ENCODE data around the gene C2CD4C.
"Not testable (repeated sequence)": the region's sequence is repeated elsewhere in the genome, so short reads cannot be mapped to it uniquely, and the experiment has no call there.

The C2CD4C gene

GRCh38 chr19:412356-413355 is 3.7 kb upstream of the C2CD4C start:
- no peak for DNase-seq

GRCh38 chr19:411723-412355 is 2.9 kb upstream of the C2CD4C start:
- no peak for DNase-seq

DNA sequence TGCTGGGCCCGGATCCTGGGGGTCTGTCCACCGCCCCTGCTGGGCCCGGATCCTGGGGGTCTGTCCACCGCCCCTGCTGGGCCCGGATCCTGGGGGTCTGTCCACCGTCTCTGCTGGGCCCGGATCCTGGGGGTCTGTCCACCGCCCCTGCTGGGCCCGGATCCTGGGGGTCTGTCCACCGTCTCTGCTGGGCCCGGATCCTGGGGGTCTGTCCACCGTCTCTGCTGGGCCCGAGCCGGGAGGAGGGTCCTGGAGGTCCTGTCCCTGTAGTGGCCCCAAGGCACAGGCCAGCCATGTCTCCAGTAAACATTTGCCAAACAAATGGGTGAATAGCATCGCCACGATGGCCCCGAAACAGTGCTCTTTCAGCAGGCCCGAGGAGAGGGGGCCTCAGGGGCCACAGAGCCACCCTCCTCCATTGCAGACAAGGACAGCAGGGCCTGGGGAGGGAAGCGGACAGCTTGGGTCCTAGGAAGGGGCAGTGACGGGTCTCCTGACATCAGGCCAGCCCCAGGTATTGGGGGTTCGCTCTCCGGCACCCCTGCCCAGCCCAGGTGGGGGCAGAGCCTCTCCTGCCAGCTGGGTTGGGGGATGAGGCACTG is 2.3 kb upstream of the C2CD4C start:
- DNase-seq = not testable (repeated sequence)

DNA sequence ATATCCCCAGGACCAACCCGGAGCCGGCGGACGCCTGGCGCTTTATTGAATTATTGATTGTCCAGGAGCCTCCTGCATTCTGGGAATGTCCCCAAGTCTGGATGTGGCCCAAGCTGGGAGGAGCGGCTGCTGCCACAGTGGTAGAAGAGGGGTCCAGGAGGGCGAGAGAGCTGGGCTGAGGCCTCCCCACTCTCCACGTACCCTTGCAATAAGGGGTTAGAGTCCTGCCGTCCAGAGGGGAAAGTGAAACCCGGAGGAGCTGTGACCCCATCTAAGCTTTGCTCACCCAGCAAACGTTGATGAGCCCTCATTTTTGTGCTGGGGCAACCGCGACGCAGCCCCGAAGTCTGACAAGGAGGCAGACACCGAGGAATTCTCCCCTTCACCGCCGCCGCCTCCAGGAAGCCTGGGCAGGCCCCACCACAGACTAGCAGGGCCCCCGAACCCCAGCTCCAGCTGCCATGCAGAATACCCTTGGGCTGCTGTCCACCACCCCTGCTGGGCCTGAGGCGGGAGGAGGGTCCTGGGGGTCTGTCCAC is 1.4 kb upstream of the C2CD4C start:
- DNase-seq = no peak

- DNase-seq = no peak
Measured at GRCh38 chr19:409516-410242, 732 bp upstream of the C2CD4C start.

DNA sequence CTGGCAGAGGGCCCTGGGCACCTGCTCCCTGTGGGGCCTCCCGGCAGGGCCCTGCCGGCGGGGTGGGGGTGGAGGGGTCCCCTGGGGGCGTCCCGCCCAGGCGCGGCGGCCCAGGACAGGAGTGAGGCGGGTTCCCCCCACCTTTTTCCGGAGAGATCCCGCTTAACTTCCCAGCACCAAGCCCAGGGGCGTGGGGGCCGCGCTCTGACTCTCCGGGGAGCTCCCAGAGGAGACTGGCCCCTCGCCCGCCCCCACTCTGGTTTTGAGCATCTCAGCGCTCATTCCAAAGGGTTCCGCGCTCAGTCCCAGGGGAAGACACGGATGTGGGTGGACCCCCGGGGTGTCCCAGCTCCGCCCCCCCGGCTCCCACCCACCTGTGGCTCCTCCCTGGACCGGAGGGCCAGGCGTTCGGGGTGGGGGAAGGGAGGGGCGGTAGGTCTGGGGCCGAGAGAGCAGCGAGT is 476 bp downstream of the C2CD4C start:
- no peak for DNase-seq

- no peak for DNase-seq
Measured at GRCh38 chr19:407511-408440, 1.2 kb downstream of the C2CD4C start.

DNA sequence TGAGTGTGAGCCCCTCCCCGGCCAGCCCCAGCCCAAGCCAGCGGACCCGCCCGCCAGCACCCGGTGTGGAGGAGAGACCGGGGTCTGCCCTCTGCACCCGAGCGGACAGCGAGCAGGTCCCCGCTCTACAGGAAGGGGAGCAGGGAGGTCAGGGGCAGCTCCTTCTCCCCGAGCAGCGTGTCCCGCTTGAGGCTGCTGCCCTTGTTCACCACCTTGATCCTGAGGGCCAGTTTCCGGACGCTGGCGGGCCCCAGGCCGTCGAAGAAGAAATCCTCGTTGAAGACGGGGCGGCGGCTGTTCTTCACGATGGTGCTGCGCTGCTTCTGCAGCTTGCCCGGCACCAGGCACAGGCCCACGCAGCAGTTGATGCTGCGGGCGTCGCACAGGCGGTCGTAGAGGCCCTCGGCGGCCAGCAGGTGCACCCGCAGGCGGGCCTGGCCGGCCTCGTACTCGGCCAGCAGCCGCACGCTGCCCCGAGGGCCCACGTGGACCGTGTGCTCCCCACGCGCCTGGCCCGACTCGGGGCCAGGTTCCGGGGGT is 1.9 kb downstream of the C2CD4C start:
- no peak for DNase-seq

DNA sequence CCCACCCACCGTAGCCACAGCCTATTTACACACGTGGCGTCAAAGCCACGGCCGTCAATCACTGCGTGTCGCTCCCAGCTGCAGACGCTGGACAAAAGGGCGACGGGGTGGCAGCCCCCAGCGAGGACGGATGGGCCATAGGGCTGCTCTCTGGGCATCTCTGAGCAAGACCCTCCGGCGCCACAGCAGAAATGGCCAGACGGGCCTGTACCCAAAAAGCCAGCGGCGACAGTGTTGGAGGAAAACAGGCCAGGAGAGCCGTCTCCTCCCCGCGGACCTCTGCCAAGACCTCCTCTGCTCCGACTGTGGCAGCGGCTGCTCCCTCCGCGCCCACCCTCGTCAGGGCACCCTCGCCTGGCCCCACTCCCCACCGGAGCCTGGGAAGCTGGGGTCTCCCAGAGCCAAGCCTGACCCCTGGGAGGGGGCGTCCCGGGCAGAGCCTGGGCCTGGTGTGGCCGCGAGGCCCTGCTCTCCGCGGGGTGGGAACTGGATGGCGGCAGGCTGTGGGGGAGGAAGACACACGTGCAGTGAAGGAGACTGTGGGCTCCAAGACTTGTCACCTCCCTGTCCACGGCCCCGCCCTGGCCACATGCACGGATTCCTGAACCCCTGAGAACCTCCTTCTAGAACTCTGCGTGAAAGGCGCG is 2.7 kb downstream of the C2CD4C start:
- DNase-seq = no peak

DNA sequence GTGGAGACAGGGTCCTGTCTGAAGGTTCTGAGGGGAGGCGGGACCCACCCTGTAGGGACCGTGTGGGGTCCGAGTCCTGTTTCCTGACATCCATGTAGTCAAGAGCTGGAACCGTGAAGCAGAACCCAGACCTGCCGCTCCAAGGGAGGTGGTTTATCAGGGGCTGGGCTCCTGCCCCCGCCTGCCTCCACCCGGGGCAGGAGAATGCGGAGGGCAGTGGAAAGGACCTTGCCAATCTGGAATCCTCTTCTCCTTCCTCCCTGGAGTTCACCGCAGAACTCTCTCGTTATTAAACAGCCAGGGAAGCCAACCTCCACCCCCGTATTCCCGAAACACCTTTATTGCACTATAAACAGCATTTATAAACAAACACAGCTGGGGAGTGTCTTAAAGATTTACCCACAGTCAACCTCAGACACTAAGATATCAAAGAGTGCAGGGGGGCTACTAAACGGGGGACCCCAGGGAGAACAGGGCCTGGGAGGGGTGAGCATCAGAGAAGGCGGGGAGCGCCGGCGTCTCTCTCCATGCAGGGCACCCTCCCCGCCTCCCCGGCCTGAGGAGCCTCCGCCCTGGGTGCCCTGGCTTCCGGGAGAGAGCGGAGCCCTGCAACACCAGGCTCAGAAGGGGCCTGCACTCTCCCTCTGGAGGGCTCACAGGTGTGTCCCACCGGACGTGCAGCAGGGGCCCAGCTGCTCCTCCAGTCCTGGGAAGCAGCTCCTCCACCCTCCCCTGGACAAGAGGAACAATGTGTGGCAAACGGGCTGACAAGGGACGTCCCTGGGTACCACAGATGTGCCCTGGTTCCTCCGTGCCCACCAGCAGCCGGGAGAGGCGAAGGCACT is 3.6 kb downstream of the C2CD4C start:
- no peak for DNase-seq

GRCh38 chr19:403221-404027 is 5.5 kb downstream of the C2CD4C start:
- no peak for DNase-seq

- no peak for DNase-seq
Measured at GRCh38 chr19:402786-403185, 6.2 kb downstream of the C2CD4C start.

GRCh38 chr19:401866-402511 is 7.0 kb downstream of the C2CD4C start:
- DNase-seq = no peak

DNA sequence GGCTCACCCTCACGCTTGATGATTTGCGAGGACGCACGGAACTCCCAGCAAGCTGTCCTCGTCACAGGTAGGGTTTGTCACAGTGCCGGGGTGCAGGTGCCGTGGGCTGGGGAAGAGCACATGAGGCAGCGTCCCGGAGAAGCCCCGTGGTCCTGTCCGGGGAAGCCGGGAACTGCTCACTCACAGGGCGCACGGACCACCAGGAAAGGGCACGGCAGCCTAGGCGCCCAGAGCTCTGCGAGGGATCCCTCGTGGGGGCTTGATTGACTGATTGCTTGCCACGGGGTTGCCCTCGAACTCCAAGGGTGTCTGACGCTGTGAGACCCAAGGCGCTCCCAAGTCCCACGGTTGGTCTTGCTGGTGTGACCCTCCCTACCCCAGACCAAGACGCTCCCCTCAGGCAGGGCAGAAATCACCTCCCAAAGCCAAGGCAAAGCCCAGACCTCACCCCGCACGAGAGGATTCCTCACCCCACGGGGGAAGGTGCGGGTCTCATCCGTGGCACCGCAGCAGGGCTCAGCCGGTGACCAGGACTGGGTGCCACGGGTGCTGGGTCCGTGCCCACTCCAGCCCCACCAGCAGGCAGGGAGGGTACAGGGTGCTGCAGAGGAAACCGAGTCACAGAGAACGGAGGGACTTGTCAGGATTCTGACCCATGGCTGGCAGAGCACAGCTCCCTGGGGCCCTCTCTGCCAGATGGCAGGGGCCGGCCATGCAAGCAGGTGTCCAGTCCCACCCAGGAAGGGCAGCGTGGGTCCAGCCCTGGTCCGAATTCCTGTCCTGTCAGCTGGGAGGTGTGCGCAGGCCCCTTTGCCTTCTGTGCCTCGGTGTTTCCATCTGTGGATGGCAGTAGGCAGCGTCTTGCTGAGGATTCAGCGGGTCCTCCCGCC is 7.7 kb downstream of the C2CD4C start:
- no peak for DNase-seq

DNA sequence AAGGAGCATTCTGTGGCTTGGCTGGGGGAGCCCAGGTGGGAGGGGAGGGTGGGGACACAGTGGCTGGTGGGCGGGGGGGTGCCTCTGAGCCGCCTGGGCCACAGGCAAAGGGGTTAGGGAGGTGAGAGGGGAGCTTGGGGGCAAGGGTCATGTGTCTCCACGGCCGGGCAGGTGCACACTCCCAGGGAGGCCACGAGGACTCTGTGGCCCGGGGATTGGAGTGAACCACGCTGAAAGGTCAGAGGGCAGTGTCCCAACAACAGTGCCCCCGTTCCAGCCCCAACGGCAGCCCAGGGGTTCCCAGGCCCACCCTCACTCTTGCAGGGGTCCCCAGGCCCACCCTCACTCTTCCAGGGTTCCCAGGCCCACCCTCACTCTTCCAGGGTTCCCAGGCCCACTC is 9.6 kb downstream of the C2CD4C start:
- DNase-seq = no peak

DNA sequence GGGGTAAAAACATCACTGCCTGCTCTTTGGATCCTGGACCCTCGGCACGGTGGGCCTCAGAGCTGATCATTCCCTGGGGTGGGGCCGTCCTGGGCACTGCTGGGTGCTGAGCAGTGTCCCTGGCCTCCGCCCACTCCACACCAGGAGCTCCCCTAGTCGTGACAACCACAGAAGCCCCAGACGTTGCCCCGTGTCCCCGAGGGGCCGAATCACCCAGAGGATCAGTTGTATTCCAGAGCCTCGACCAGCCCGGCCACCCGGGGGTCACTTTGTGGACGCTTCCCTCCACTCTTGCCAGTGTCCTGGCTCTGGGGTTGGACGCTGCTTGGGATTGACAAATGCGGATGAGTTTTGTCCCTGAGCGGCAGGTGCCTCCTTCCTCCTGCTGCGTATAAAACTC is 10.2 kb downstream of the C2CD4C start:
- no peak for DNase-seq

Measured in CD4-positive, alpha-beta T cell treated with Interferon alpha-2 for 1 hour (primary cell).